PFSK-1 (cell line): ENCODE measurements around the gene HES3.

Experiments
- POLR2AphosphoS5 ChIP-seq: IDR thresholded peaks from 2 replicates; pipeline ENCODE4 v1.6.1; 2012; ENCODE audit warnings: low read depth, mild to moderate bottlenecking, control low read depth, low read length, moderate library complexity
- TAF1 ChIP-seq: IDR thresholded peaks from 2 replicates; pipeline ENCODE4 v1.6.1; 2012; ENCODE audit warnings: low read length, control low read depth, borderline replicate concordance; ENCODE audit not compliant: insufficient read depth
- TF ChIP-seq, protein P1 (sequence below), 2 experiments: IDR thresholded peaks; 2 replicates each; pipeline versions ENCODE4 v1.6.1 to v1.8.0; 2011 to 2012; ENCODE audit warnings: low read depth in 2 of 2, low read length in 2 of 2, control low read depth in 1 of 2, inconsistent platforms in 1 of 2, mild to moderate bottlenecking in 1 of 2, moderate library complexity in 1 of 2; ENCODE audit not compliant: insufficient read depth in 1 of 2

DNA sequence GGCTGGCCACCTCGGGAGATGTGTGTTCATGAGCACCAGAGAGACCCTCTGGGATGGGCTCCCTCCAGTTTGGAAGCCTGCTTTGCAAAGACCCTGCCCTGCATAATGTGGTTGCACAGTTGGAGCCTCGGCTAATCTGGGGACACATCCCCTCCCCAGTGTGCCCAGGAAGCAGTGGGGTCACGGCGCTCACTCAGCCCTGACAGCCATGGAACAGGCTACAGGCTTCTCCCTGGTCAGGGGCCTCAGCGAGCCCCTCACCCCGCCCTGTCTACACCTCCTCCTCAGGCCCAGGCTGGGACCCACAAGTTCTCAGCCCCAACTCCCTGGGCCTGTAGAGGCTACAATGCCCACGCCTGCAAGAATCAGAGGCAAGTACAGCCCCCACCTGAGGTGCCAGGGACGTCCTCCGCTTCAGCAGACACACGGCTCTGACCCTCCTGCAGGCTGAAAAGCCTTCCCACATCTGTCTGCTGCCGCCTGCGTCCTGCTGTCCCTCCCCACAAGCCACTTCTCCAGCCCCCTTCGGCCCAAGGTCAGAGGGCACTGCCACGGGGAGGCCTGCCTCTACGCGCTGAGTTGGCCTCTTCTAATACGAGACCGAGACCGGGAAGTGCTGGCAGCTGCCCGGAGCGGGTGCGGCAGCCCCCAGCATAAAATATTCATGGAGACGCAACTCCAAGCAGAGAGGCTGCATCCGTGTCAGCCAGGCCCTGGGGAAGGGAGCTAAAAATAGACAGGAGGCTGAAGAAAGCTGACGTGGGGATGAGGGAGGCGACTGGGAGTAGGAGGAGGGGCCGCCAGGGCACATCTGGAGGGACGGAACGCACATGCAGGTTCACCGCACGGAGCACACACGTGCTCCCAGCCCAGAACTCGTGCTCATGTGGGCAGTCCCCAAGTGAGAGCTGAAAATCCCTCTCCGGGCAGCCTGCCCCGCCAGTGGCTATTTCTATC lies 32.1 kb downstream of the HES3 start:
- TF ChIP-seq POLR2AphosphoS5 (no peak), TAF1 (no peak)
- TF ChIP-seq, protein P1, sequence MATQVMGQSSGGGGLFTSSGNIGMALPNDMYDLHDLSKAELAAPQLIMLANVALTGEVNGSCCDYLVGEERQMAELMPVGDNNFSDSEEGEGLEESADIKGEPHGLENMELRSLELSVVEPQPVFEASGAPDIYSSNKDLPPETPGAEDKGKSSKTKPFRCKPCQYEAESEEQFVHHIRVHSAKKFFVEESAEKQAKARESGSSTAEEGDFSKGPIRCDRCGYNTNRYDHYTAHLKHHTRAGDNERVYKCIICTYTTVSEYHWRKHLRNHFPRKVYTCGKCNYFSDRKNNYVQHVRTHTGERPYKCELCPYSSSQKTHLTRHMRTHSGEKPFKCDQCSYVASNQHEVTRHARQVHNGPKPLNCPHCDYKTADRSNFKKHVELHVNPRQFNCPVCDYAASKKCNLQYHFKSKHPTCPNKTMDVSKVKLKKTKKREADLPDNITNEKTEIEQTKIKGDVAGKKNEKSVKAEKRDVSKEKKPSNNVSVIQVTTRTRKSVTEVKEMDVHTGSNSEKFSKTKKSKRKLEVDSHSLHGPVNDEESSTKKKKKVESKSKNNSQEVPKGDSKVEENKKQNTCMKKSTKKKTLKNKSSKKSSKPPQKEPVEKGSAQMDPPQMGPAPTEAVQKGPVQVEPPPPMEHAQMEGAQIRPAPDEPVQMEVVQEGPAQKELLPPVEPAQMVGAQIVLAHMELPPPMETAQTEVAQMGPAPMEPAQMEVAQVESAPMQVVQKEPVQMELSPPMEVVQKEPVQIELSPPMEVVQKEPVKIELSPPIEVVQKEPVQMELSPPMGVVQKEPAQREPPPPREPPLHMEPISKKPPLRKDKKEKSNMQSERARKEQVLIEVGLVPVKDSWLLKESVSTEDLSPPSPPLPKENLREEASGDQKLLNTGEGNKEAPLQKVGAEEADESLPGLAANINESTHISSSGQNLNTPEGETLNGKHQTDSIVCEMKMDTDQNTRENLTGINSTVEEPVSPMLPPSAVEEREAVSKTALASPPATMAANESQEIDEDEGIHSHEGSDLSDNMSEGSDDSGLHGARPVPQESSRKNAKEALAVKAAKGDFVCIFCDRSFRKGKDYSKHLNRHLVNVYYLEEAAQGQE (IDR thresholded peaks at IDR 0.05; ENCODE audit: insufficient read depth in 1 of 2, low read depth in 2 of 2, low read length in 2 of 2), result no peak
